GM18498 (cell line): Measurements from ENCODE around the gene KDM7A.
"Not testable (repeated sequence)": the region's sequence is repeated elsewhere in the genome, so short reads cannot be mapped to it uniquely, and the experiment has no call there.

Experiments
- ATAC-seq: cut with Tn5 transposase; IDR thresholded peaks from one replicate; pipeline ENCODE4 v1.9.1; 2021; ENCODE audit warnings: mild to moderate bottlenecking, moderate library complexity; ENCODE audit not compliant: unreplicated experiment

Gene KDM7A

GRCh38 chr7:140176811-140177702 is at the start of gene KDM7A:
TSS of gene KDM7A (minus strand) at chr7:140176983. CDS start at chr7:140176937, 46 bp downstream.
- ATAC-seq, result peak; percentile 74

DNA sequence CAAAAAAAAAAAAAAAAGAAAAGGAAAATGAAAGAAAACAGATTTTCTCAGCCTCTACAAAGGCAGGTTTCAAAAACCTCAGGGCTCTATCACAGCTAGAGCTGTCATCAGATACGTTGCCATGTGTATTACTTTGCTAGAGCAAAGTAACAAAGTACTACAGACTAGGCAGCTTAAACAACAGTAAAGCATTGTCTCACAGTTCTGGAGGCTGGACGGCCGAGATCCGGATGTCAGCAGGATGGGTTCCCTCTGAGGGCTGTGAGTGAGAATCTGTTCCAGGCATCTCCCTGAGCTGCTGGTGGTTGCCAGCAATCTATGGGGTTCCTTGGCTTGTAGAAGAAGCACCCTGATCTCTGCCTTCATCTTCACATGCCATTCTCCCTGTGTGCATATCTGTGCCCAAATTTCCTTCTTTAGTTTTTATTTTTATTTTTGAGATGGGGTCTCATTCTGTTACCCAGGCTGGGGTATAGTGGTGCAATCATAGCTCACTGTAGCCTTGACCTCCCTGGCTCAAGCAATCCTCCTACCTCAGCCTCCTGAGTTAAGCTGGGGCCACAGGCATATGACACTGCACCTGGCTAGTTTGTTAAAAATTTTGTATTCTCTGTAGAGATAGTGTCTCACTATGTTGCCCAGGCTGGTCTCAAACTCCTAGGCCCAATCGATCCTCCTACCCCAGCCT is 48.9 kb upstream of the KDM7A start:
- peak; percentile 37 for ATAC-seq

- ATAC-seq, result no peak
Measured at GRCh38 chr7:140223515-140224221, 46.9 kb upstream of the KDM7A start.

DNA sequence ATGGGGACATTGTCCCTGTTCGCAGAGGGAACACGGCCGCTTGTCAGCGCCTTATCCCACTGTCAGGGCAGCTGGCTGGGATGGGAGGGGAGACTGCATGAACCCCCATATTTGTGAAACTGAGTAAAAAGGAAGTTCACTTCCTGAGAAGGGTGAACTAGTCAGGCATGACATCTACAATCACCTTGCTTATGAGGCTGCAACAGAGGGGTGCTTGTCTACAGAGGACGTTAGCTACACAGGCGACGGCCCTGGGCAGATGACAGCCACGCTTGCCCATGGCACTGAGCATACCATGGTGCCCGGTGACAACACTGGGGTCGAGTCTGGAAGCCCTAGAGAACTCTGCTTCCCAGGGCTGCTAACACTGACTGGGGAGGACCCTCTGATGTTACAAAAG is 46.0 kb upstream of the KDM7A start:
- ATAC-seq, result no peak

DNA sequence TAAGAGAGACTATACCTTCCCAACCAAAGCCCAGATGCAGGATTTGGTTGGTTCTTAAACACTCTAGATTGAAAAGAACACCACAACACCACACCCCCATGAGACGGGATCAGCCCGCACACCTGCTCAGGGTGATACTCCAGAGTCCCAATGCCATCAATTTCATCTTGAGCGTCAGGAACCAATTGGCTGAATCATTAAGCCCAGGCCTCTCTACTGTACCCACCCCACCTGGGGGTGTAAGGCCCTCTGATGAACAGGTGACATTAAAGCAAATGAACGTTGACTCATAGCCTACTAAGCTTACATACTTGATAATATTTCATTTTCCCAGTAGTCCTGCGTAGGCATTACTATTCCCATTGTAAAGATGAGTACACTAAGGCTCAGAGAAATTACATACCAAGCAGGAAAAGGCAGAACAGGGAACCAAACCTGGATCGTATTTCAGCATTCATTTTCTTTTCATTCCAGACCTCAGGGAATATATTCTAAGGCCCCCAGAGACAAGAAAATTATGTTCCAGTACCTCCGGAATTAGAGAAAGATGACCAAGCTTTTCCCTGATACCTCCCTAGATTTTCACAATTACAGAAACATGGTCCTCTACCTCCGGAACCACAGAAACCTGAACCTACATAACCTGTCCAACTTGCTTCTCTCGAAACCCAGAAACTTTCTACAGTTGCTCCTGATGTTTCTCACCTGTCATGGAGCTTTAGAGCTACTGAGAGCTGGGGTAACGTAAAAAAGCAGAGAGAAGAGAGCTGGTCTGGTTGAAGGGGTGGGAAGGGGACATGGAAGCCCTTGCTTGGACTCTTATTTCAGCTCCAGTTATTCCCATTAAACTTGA is 43.1 kb upstream of the KDM7A start:
- no peak for ATAC-seq

DNA sequence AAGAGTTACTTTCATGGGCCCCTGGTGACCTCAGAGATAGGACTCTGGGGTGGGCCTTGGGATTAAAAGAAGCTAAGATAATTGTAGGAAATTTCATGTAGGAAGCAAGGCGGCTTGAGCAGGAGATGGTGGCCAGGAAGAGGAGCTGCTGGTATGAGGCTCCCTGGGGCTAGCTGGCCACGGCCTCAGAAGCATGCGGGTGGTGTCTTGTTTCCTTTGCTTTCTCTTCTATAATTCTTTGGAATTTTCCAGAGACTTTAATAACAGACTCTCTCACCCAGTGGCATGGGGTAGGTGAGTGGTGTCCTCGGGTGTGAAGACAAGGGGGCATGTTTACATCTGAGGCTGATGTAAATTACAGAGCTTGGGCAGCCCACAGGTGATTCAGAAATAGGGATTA is 41.9 kb upstream of the KDM7A start:
- no peak for ATAC-seq

DNA sequence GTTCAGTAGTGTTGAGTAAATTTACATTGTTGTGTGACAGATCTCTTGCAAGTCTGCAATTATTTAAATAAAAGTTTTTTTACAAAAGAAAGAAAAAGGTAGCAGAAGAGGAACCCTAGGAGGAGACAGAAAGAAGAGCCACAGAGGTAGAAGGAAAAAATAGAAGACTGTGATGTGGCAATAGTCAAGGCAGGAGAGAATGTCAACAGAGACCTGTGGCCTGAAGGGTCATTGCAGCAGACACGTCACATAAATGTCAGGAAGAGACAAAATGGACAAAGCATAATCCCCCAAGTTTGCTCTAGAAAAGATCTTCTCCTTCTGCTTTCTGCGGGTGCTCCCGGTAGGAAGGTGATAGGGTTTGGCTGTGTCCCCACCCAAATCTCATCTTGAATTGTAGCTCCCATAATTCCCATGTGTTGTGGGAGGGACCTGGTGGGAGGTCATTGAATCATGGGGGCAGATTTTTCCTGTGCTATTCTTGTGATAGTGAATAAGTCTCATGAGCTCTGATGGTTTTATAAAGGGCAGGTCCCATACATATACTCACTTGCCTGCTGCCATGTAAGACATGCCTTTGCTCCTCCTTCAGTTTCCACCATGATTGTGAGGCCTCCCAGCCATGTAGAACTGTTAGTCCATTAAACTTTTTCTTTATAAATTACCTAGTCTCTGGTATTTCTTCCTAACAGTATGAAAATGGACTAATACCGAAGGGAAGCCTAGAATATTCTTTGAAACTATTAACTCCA is 41.1 kb upstream of the KDM7A start:
- no peak for ATAC-seq

- ATAC-seq, result no peak
Measured at GRCh38 chr7:140215281-140215680, 38.5 kb upstream of the KDM7A start.

- ATAC-seq, result no peak
Measured at GRCh38 chr7:140214075-140214684, 37.4 kb upstream of the KDM7A start.

DNA sequence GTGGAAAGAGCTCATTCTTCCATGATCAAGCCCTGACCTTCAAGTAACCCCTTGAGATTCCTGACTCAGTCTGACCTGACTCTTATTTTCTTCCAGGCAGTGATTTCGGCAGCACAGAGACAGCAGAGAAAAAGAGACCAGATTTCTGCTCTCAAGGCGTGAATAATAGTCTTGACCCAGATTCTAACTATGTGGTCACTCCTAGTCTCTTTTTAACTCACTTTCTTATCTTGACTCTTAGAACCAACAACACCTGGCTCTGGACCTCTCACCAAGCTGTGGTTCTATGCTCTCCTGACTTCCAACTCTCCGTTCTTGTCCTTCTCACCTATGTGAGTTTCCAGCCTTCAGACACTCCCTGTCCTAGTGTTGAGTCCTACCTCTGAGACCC is 36.9 kb upstream of the KDM7A start:
- ATAC-seq, result no peak

DNA sequence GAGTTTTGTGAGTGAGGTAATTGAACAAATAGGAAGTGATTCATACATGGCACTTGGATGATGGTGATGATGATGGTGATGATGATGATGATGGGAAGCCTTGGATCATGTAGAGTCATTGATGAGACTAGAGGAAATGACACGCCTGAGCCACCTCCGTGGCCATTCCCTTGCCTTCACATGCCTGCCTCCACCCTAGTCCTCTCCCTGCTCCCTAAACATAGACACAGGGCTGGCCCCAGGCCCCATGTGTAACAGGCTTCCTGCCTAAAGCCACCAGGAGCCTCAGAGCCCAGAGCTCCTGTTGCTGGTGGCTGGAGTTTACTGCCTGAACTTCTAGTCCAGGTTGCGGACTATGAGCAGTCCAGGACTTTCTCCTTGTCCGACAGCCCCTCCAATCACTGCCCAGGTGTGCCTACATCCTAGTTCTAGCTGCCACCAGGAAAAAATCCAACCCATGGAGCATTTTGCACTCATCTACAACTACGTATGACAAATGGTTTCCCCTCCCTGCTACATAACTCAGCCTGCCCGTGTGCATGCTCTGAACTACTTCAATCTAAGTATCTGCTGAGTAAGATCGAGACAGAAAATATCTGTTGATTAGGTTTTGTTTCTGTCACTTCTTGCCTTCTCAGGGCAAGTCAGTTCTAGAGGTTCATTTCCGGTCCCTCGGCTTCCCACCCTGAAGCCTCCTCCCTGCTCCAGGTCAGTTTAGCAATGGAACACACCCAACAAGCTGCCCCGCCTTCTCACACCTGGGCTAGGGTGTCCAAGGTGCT is 35.5 kb upstream of the KDM7A start:
- ATAC-seq, result peak; percentile 51

DNA sequence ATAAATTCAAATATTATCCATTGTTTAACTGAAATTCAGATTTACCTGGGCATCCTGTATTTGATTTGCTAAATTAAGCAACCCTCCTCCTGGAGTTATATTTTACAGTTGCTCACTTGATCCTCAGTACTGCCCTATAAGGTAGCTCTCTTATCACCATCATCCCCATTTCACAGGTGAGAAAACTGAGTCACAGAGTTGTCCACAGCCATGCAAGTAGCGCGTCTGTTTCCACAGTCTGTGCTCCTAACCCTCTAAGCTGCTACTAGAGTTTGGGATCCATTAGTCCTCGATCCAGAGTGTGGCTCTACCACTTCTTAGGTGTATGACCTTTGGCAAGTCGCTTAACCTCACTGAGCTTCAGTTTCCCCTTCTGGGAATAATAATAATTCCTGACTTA is 34.9 kb upstream of the KDM7A start:
- no peak for ATAC-seq

- ATAC-seq, result peak; percentile 89
Measured at GRCh38 chr7:140209866-140210609, 33.3 kb upstream of the KDM7A start.

GRCh38 chr7:140206616-140207389 is 30.0 kb upstream of the KDM7A start:
- ATAC-seq, result no peak

DNA sequence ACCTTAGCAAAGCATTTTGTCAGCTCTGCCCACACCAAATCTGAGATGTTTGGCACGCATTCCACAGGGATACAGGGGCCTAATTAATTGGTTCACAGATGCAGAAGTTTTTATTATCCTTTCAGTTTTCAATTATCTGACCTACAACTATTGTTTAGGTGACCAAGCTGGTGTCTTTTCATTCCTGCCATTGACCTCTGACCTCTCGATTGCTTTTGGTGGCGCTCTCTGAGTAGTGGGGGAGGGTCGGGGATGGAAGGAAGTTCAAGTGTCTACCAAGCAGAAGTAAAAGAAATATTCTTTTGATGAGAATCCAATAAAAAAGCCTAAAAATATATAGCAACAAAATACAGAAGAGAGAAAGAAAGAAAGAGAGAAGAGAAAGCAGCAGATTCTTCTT is 28.8 kb upstream of the KDM7A start:
- ATAC-seq, result no peak

GRCh38 chr7:140203556-140203955 is 26.8 kb upstream of the KDM7A start:
- no peak for ATAC-seq

DNA sequence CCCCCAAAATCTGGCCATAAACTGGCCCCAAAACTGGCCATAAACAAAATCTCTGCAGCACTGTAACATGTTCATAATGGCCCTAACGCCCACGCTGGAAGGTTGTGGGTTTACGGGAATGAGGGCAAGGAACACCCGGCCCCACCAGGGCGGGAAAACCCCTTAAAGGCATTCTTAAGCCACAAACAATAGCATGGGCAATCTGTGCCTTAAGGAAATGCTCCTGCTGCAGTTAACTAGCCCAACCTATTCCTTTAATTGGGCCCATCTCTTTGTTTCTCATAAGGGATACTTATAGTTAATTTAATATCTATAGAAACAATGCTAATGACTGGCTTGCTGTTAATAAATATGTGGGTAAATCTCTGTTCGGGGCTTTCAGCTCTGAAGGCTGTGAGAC is 26.2 kb upstream of the KDM7A start:
- not testable (repeated sequence) for ATAC-seq
